Forelimb muscle (tissue), 1 donor: ENCODE measurements around the gene RCOR1. TPM values are rescaled to one million over a fixed set of nuclear protein-coding genes. Genes with fewer than 3 reads are reported as not detected.
A peak's percentile ranks its signal among the peaks of the same experiment; 100 is the strongest.
"Not testable (repeated sequence)": the region's sequence is repeated elsewhere in the genome, so short reads cannot be mapped to it uniquely, and the experiment has no call there.

Experiments
- DNase-seq: peaks from one replicate; pipeline ENCODE4 v3.0.0-alpha.2; 2013; ENCODE audit warnings: low read depth
- polyA plus RNA-seq: library from polyadenylated mRNA; unstranded; fragments of 120-200 nt; gene quantifications from one replicate; pipeline ENCODE4 v1.2.1, GENCODE V29; 2013; ENCODE audit not compliant: insufficient read length

Gene RCOR1
- 23.6 TPM for polyA plus RNA-seq

DNA sequence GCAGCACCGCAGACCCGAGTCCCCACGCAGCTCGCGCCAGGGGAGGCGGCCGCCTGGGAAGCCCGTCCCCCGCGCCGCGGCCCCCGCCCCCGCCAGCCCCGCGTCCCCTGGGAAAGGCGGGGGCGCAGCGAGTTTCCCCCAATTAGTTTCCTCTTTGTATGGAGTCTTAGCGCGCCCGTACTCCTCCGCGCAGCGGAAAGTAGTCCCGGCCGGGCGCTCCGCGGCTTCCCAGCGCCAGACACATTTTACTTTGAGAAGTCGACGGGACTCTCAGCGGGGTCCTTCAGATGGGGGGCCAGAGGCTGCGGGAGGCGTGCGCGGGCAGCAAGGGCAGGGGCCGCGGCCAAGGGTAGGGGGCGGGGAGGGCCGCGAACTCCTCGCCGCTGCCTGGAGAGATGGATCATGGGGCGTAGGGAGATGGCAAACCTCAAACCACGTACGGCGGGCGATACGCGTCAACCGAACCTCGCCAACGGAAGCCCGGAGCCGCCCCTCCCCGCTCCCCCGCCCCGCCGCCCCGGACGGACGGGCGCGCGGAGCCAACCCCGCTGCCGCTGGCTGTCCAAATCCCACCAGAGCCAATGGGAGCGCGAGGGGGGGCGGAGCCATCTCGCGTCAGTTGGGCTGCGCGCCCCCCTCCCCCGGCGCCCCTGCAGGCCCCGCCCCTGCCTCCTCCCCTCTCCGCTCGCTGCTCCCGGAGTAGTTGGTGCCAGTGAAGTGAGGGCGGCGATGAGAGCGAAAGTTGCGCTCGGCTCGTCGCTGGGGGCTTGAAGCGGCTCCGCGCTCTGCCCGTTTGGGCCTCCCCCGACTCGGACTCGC is at the start of gene RCOR1:
Gene RCOR1 (plus strand): TSS at position 706 of the 819 bp plus-strand sequence. CDS start 238 bp downstream, outside the sequence.
- DNase-seq = peak; percentile 85

DNA sequence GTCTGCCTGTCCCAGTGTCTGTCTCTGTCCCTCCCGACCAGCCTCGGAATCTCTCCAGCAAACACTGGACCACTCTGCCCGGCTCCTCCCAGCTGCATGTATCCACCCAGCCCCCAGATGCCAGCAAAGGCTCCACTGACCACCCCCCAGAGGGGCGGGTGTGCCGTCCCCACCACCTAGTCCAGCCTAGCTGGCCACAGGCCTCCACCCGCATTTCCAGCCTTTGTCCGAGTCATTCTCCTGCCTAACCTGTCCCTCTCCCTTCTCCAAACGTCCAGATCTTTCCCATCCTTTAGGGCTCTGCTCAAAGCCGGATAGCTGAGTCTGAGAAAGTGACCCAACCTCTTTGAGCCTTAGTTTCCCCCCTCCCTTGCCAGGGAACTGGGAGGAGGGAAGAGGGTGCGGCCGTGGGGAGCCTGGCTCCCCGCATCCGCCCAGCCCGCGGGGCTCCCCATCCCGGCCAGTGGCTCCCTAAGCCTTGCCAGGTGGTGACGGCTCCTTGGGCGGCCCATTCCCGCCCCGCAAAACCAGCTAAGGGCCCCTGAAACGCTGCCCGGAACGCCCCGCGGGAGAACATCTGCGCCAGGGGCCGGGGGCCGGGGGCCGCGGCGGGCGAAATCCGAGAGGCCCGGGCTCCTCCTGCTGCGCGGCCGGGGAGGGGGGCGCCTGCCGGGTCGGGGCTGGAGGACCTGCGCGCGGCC is 48.3 kb upstream of the RCOR1 start:
- no peak for DNase-seq

DNA sequence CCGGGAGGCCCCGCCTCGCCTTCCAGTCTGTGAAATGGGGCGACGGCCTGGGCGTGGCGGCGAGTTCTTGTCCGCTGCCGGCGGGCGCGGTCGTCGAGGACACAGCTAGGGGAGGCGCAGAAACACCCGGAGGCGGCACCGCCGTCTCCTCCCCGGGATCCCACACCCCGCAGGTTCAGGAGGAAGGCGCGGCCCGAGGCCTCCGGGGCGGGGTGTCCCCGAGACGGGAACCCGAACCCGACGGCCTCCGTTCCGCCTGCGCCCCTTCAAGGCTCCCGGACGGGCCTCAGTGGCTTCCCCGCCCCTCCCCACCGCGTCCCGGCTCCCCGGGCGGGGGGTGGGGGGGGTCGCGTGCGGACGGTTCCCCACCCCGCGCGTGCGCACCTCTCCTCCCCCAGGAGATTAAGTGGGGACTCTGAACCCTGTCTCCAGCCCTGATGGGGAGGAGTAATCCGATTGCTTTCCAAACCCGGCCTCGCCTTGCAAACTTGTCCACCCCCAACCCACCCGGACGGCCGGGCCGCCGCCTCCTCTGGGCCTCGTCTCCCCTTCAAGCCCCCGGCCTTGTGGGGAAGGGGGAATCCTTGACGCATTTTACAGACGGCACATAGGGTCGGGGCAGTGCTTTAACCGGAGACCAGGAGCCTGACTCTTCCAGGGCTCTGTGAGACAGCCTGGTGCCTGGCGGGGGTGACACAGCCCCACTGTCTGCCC is 47.5 kb upstream of the RCOR1 start:
- no peak for DNase-seq

DNA sequence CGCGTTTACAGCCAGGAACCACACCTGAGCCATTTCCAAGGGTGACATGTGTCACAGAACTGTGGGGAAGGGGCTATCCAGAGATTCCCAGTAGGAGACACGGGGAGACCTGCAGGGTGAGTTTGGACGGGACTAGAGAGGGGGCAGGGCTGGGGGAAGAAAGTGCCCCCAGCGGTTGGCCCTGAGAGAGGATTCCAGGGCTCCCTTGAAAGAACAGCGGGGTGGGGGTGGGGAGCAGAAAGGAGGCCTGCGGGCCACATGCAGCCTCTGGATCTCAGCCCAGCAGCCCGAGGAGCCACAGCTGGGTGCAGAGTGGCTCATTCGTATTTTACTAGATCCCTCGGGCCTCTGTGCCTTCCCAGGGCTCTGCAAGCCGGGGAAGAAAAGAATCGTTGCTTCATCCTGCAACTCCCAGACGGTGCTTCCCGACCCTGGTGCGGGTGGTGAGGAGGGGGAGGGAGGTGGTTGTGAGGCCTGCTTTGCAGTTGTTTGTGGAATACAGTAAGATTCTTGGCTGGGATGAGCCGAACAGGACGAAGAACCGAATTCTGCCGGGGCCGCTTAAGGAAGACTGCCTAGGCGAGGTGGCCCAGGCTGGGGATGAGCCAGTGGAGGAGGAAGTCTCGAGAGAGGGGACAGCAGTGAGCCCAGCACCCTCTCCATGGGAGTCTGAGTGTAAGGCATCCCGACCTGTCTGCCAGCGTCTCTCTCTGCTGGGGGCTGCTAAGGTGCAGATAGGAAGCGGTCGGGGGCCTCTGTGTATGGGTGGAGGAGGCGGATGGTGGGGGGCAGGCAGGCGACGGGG is 46.8 kb upstream of the RCOR1 start:
- no peak for DNase-seq

DNA sequence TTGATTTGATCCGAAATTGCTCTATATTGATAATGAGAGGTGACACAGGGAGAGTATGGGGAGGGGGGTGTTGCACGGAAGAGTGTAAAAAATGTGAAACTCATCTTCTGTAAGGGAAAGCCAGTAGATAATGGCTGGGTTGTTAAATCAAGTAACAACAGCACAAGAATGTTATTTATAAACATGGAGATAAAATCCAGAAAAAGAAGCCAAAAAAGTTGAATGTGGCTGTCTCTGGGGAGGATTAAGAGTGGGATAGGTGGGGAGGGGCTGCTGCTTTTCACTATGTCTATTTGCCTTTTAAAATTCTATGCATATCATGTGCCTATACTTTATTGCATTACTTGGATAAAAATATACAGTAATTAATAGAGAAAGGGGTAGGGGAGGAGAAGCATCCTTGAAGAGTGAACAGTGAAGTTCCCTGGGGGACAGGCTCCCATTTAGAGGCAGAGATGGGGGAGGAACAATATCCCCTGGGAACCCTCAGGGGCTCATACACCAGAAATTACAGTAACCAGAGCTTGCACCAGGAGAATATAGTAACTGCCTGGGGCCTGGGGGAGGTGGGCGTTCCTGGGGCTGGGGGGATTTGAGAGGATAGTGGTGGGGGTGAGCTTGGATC is 43.7 kb upstream of the RCOR1 start:
- DNase-seq = no peak

DNA sequence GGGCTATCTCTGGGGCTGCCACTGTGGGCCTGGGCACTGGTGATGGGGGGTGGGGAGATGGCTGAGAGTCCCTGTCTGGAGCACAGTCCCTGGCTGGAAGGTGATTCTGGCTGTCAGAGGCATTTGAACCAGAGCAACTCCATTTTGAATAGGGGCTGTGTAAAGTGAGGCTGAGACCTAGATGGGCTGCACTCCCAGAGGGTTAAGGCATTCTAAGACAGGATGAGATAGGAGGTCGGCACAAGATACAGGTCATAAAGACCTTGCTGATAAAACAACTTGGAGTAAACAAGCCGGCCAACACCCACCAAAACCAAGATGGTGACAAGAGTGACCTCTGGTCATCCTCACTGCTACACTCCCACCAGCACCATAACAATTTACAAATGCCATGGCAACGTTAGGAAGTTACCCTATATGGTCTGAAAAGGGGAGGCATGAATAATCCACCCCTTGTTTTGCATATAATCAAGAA is 41.5 kb upstream of the RCOR1 start:
- DNase-seq = not testable (repeated sequence)

DNA sequence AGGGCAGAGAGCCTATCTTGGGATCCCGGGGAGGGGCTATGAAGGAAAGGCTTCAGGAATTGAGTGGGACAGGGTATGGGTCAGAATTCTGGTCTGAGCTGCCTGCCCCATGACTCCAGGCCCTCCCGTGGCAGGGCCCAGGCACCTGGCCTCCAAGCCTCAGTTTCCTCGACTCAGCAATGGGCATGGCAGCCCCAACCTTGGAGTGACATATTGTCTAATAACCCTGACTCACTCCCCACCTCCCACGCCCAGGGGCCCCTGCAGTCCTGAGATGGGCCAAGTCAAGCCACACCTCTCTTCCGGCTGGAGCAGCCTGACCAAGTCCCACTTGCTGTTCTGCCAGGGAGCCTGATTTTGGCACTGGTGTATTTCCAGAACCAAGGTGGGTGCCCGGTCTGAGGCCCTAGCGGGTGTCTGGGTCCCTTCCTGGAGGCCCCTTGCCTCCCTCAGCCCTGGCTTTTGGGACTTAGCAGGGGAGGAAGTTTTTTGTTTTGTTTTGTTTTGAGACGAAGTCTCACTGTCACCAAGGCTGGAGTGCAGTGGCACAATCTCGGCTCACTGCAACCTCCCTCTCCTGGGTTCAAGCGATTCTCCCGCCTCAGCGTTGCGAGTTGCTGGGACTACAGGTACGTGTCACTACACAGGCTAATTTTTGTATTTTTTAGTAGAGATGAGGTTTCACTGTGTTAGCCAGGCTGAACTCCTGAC is 40.3 kb upstream of the RCOR1 start:
- no peak for DNase-seq

DNA sequence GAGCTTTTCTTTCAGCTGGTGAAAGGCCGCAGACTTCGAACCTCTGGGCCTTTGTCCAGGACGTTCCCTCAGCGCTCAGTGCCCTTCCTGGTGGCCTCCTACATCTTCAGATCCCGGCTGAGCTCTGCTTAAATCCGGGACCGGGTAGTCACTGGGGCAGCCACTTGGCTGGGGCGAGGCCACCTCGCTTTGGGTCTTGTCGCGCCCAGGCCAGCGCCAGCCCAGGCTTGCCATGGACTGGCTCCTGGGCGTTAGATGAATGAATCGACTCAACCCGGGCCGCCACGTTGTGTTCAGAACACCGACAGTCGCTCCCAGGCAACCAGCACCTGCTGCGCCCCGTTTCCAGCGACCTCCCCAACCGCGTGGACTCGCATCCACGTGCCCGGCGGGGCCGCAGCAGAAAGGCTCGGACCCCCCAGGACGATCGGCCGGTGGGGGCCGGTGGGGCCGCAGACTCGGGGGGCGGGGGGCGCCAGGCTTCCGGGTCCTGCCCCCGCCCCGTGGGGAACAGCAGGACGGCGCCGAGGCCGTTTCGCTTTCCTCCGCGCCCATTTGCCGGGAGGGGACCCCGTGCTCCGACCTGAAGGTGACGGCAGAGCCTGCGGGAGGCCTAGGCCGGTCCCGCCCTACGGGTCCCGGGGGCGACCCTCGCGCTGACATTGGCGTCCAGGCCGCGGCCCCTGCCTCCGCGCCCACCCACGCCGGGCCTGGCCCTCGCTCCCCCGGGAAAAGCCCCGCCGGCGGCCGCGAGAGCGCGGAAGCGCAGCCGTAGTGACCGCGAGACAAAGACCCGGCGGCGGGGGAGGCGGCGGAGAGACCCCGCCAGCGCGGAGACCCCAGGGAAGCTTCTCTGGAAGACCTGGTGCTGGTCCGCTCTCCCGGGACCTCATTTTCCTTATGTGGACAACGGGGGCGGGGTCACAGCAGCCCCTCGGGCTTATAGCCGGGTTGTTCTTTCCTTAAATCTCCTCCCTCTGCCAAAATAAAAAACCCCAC is 37.3 kb upstream of the RCOR1 start:
- DNase-seq = no peak

DNA sequence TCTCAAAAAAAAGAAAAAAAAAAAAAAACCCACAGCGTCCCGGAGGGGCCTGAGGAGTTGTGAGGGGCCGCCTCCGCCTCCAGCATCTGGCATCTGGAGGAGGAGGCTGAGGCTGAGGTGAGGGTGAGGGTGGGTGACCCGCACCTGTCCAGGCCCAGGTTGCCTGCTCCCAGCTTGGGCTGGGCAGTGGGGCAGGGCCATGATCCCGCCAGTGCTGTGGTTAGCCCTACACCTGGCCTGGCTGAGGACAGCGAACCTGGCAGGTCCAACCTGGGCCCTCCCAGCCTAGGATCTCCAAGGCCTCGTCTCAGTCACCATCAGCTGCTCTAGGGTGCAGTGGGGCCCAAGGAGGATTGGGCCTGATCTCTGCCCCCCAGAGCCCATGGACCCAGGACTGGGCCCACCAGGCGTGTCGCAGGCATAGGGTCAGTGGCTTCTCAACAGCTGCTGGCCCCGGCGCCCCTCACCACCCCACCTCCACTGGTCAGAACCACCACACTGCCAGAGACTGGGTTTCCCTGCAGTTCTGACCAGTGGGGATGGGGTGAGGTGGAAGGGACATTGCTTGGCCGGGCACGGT is 36.3 kb upstream of the RCOR1 start:
- DNase-seq = no peak

DNA sequence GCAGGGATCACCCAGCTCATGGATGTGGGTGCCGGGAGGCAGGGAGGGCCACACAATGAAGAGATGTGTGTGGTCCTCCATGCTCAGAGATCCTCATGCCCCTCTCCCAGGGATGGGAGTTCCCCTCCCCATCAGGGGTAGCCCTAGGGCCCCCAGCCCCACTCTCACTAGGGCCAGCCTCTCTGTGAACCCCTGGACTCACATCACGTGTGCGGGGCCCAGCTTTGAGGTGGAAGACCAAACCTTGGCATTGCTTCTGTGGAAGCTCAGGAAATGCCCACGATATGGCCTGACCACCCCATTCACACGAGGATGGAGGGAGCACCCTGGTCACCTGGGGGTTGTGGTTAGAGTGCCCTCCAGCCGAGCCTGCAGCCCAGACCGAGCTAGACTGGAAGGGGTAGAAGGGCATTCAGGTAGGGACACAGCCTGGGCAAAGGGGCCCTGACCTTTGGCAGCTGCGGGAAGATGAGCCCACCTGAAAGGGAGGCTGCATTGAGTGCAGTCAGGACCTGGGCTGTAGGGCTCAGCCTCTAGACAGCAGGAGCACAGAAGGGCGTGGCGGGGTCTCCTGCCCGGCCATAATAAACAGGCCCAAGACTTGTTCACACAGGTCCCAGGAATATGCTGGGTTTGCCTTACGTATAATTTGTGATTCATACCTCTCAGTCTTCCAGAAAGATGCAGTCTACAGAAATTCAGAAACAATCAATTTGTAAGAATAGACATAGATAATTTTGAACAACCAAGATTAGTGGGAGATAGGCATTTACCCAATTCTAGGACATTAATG is 34.8 kb upstream of the RCOR1 start:
- no peak for DNase-seq

DNA sequence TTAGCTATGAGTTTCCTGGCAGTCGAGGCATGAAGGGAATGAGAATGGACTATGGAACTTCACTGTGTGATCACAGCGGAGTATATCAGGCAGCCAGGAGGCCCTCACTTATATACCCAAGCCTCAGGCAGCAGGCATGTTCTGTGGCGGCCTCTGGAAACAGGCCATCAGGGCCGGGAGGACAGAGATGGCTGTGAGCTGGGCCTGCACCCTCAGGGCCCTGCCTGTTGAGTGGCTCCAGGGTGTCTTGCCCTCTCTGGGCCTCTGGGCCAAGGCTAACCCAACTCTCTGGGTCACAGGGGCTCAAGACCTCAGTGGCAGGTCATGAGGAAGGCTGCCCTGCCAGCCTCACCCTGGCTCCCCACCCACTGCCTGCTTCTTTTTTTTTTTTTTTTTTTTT is 33.9 kb upstream of the RCOR1 start:
- no peak for DNase-seq

DNA sequence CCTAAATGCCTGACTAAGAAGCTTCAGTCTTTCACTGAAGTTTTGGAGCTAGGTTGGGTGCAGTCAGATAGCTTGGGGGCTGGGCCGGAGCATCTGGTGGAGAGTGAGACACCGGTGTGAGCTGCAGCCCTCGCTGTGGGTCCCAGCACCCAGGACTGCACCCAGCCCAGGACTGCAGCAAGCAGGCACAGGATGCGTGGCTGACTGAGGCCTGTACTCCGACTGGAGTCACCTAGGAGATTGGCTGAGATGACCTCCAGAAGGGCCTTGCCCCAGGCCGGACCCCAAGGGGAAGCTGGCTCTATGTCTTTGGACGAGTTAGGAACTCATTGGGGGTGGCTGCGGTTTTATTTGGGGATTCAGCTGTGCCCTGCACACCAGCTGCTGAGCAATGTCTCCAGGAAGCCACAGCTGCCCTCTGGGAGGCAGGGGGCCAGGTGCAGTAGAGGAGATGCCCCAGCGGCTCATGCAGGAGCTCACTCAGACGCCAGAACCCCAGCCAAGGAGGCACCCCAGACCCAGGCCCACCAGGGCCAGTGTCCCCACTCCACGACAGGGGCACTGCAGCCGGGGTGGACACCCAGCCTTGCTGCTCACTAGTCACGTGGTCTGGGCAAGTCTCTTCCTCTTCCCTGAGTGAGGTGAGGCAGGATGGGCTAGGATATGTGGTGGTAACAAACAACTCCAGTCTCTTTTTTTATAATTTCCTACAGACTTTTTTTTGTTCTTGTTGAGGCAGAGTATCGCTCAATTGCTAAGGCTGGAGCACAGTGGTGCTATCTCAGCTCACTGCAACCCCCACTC is 31.8 kb upstream of the RCOR1 start:
- no peak for DNase-seq

DNA sequence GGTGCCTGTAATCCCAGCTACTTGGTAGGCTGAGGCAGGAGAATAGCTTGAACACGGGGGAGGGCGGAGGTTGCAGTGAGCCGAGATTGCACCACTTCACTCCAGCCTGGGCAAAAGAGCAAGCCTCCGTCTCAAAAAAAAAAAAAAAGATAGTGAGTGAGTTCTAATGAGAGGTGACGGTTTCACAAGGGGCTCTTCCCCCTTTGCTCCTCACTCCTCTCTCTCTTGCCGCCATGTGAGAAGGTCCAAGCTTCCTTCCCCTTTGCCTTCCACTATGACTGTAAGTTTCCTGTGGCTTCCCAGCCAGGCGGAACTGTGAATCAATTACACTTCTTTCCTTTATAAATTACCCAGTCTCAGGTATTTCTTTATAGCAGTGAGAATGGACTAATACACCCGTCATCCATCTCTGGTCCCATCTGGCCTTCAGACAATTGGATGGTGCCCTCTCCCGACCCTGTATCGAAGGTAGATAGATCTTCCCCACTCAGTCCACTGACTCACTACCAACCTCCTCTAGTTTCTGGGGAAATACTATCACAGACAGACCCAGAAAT is 27.0 kb upstream of the RCOR1 start:
- no peak for DNase-seq

DNA sequence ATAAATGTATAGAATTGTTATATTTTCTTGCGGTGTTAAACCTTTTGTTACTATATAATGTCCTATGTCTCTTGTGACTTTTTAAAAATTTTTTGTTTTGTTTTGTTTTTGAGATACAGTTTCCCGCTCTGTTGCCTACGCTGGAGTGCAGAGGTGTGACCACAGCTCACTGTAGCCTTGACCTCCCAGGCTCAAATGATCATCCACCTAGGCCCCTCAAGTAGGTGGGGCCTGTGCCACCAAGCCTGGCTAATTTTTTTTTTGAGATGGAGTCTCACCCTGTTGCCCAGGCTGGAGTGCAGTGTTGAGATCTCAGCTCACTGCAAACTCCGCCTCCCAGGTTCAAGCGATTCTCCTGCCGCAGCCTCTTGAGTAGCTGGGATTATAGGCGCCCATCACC is 26.5 kb upstream of the RCOR1 start:
- DNase-seq = no peak

DNA sequence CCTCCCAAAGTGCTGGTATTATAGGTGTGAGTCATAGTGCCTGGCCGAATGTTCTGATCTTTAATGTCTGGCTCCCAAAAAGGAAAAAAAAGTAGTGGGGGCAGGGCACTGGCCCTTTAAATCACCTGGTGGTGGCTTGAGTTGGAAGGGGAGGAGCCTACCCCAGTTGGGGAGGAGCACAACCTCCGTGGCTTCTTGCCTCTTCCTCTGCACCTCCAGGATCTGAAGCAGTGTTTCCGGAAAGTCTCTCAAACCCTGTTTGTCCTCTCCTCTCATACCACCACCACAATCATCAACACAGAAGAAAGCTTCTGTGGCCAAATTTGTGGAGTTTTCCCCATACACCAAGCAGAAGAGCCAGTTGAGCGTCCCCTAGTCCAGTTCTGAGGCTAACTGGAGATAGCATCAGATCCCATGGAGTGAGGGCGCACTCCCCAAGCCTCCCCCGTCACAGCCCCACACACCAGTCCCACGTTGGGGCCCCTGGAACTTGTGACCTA is 24.3 kb upstream of the RCOR1 start:
- no peak for DNase-seq

DNA sequence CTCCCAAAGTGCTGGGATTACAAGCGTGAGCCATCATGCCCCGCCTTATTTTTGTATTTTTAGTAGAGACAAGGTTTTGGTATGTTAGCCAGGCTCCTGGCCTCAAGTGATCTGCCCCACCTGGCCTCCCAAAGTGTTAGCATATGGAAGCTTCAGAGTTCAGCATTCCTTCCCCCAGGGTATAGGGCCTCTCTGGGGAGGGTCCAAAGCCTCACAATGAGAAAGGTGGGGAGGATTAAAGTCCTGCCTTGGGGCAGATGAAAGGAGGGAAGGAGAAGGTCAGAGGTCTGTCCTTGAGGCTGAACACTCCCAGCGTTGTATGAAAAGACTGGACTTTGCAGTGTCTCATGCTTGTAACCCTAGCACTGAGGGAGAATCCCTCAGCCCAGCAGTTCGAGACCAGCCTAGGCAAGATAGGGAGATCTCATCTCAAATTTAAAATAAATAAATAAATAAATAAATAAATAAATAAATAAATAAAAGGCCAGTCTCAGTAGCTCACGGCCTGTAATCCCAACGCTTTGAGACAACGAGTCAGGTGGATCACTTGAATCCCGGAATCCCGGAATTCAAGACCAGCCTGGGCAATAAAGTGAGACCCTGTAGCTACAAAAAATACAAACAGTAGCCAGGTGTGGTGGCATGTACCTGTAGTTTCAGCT is 22.0 kb upstream of the RCOR1 start:
- DNase-seq = no peak
